HepG2 (cell line): ENCODE measurements around the gene MBLAC1. TPM values are rescaled to one million over a fixed set of nuclear protein-coding genes. Genes with fewer than 3 reads are reported as not detected.

Experiments used
- ELF1 ChIP-seq: sonication (generic); formaldehyde crosslinking; IDR thresholded peaks from 2 replicates; pipeline ENCODE4 v1.4.0; 2020; ENCODE audit warnings: missing genetic modification reagents
- FOSL2 ChIP-seq: sonication (generic); formaldehyde crosslinking; IDR thresholded peaks from 2 replicates; pipeline ENCODE4 v1.4.0; 2020; ENCODE audit warnings: missing genetic modification reagents
- HIC2 ChIP-seq: sonication (generic); formaldehyde crosslinking; IDR thresholded peaks from 2 replicates; pipeline ENCODE4 v1.9.0; 2022; ENCODE audit warnings: low read depth, missing genetic modification reagents
- HOXA7 ChIP-seq: sonication (generic); formaldehyde crosslinking; IDR thresholded peaks from 2 replicates; pipeline ENCODE4 v1.8.1; 2022; ENCODE audit warnings: mild to moderate bottlenecking, missing genetic modification reagents, moderate library complexity
- KDM1A ChIP-seq: IDR thresholded peaks from 2 replicates; pipeline ENCODE4 v1.6.1; 2016; ENCODE audit warnings: missing compliant biosample characterization
- NBN ChIP-seq: fragments of 450-650 bp; conservative IDR thresholded peaks from 2 replicates; pipeline ENCODE4 v1.6.1; 2017
- NFE2L2 ChIP-seq: fragments of 150-350 bp; IDR thresholded peaks from 2 replicates; pipeline ENCODE4 v1.6.1; 2014; ENCODE audit warnings: low read length
- PHF8 ChIP-seq: sonication (generic); formaldehyde crosslinking; IDR thresholded peaks from 2 replicates; pipeline ENCODE4 v1.5.0; 2020; ENCODE audit warnings: missing genetic modification reagents
- RAD21 ChIP-seq: fragments of 450-650 bp; formaldehyde crosslinking; IDR thresholded peaks from 2 replicates; pipeline ENCODE4 v1.5.0; 2020; ENCODE audit warnings: mild to moderate bottlenecking
- SALL1 ChIP-seq: sonication (generic); formaldehyde crosslinking; IDR thresholded peaks from 2 replicates; pipeline ENCODE4 v1.8.0; 2022; ENCODE audit warnings: mild to moderate bottlenecking, missing genetic modification reagents
- STAT5B ChIP-seq: sonication (generic); formaldehyde crosslinking; IDR thresholded peaks from 2 replicates; pipeline ENCODE4 v1.4.0; 2020; ENCODE audit warnings: missing genetic modification reagents
- ZNF251 ChIP-seq: sonication (generic); formaldehyde crosslinking; IDR thresholded peaks from 2 replicates; pipeline ENCODE4 v1.9.0; 2021; ENCODE audit warnings: mild to moderate bottlenecking, missing genetic modification reagents
- ZNF350 ChIP-seq: sonication (generic); formaldehyde crosslinking; IDR thresholded peaks from 2 replicates; pipeline ENCODE4 v1.4.0; 2020; ENCODE audit warnings: mild to moderate bottlenecking, low read depth, missing genetic modification reagents, borderline replicate concordance
- ZNF501 ChIP-seq: sonication (generic); formaldehyde crosslinking; IDR thresholded peaks from 2 replicates; pipeline ENCODE4 v1.5.1; 2020; ENCODE audit warnings: mild to moderate bottlenecking, moderate library complexity, missing genetic modification reagents
- ZNF574 ChIP-seq: sonication (generic); formaldehyde crosslinking; IDR thresholded peaks from 2 replicates; pipeline ENCODE4 v1.4.0; 2020; ENCODE audit warnings: missing genetic modification reagents
- polyA plus RNA-seq, 8 experiments: library from polyadenylated mRNA; depleted of rRNA in 3 of 8; stranded (reverse) in 7 of 8; unstranded in 1 of 8; fragments of >200 nt; fragmentation: Illumina TruSeq in 4 of 8; extraction: Trizol in 4 of 8; gene quantifications; 2 replicates each; pipeline versions ENCODE4 v1.2.1 to v1.2.3, GENCODE V29; 2011 to 2016; ENCODE audit warnings: low read depth in 4 of 8, missing spikeins in 1 of 8, mixed read lengths in 1 of 8; ENCODE audit not compliant: insufficient read depth in 1 of 8
- total RNA-seq, 5 experiments: library from RNA; depleted of rRNA; stranded (reverse); fragments of >200 nt; fragmentation: Illumina TruSeq; extraction: Trizol; gene quantifications; 2 replicates each; pipeline ENCODE4 v1.2.3, GENCODE V29; 2016; ENCODE audit warnings: low read depth in 1 of 5
- TF ChIP-seq, protein P1 (sequence below), 2 experiments: sonication (generic) in 1 of 2; formaldehyde crosslinking in 1 of 2; IDR thresholded peaks; 2 replicates each; pipeline versions ENCODE4 v1.4.0 to v1.6.1; 2018 to 2020; ENCODE audit warnings: missing genetic modification reagents in 2 of 2, borderline replicate concordance in 1 of 2, low read depth in 1 of 2, mild to moderate bottlenecking in 1 of 2, missing biosample characterization in 1 of 2
- TF ChIP-seq, protein P2 (sequence below), 2 experiments: sonication (generic) in 1 of 2; formaldehyde crosslinking in 1 of 2; IDR thresholded peaks; 2 replicates each; pipeline versions ENCODE4 v1.5.1 to v1.6.1; 2011 to 2020; ENCODE audit warnings: borderline replicate concordance in 1 of 2, low read depth in 1 of 2, low read length in 1 of 2, mild to moderate bottlenecking in 1 of 2, missing genetic modification reagents in 1 of 2, moderate library complexity in 1 of 2
- TF ChIP-seq, protein P3 (sequence below): sonication (generic); formaldehyde crosslinking; IDR thresholded peaks from 2 replicates; pipeline ENCODE4 v1.4.0; 2020; ENCODE audit warnings: mild to moderate bottlenecking, missing genetic modification reagents

MBLAC1 gene
- total and polyA plus RNA-seq, 2 of the 13 experiments (the other 11 are each of a cell fraction or from before 2014, with no cell fraction given) = 0.79 to 2.1 TPM

DNA sequence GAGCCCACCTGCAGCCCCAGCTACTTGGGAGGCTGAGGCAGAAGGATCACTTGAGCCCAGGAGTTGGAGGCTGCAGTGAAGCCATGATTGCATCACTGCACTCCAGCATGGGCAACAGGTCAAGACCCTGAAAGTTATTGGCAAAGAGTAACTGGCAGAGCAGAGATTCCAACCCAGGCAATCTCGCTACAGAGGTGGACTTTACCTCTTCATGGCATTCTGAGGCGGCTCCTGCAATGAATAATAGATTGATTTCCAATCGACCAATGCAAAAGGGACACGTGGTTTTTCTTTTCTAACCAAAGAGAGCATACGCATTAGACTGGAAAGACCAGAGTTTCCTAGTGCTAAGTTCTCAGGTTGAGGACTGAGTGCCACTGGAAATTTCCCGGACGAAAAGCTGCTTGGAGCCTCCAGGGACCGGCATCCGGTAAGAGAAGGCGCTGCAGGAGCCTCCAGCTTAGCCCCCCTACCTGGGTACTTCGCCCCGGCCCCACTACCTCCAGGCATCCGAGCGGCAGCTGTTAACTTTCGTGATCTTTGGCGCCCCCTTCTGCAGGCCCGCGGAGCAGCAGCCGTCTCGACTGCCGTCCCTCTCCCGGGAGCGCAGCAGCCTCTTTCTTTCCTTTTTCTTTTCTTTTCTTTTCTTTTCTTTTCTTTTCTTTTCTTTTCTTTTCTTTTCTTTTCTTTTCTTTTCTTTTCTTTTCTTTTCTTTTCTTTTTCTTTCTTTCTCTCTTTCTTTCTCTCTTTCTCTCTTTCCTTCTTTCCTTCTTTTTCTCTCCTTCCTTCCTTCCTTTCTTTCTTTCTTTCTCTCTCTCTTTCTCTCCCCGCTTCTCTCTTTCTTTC is 4.1 kb downstream of the MBLAC1 start (continued):
- TF ChIP-seq HOXA7 (CRISPR knock-in tag) (no peak), NFE2L2 (no peak), SALL1 (CRISPR knock-in tag) (peak; percentile 47; the same call in 1 of the 2 replicates), PHF8 (0 out of 2 replicates have a peak, but pooled peaks have one; percentile 16), KDM1A (CRISPR knock-in tag) (peak; percentile 84; the same call in 1 of the 2 replicates), FOSL2 (CRISPR knock-in tag) (0 out of 2 replicates have a peak, but pooled peaks have one; percentile 4), NBN (no peak), ZNF501 (CRISPR knock-in tag) (peak; percentile 67), HIC2 (no peak), STAT5B (CRISPR knock-in tag) (no peak), ZNF251 (CRISPR knock-in tag) (no peak), ZNF574 (peak; percentile 48), RAD21 (CRISPR knock-in tag) (peak; percentile 81), ZNF350 (CRISPR knock-in tag) (peak; percentile 20; the same call in 1 of the 2 replicates), ELF1 (CRISPR knock-in tag) (no peak)
- TF ChIP-seq, protein P1, sequence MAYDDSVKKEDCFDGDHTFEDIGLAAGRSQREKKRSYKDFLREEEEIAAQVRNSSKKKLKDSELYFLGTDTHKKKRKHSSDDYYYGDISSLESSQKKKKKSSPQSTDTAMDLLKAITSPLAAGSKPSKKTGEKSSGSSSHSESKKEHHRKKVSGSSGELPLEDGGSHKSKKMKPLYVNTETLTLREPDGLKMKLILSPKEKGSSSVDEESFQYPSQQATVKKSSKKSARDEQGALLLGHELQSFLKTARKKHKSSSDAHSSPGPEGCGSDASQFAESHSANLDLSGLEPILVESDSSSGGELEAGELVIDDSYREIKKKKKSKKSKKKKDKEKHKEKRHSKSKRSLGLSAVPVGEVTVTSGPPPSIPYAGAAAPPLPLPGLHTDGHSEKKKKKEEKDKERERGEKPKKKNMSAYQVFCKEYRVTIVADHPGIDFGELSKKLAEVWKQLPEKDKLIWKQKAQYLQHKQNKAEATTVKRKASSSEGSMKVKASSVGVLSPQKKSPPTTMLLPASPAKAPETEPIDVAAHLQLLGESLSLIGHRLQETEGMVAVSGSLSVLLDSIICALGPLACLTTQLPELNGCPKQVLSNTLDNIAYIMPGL (CRISPR knock-in tag; IDR thresholded peaks at IDR 0.05; ENCODE audit: borderline replicate concordance in 1 of 2, low read depth in 1 of 2) = peak; percentile 67 to 77; a peak in 3 of 4 replicates
- TF ChIP-seq, protein P2, sequence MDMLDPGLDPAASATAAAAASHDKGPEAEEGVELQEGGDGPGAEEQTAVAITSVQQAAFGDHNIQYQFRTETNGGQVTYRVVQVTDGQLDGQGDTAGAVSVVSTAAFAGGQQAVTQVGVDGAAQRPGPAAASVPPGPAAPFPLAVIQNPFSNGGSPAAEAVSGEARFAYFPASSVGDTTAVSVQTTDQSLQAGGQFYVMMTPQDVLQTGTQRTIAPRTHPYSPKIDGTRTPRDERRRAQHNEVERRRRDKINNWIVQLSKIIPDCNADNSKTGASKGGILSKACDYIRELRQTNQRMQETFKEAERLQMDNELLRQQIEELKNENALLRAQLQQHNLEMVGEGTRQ (IDR thresholded peaks at IDR 0.05; ENCODE audit: low read depth, low read length) = no peak
- TF ChIP-seq, protein P2 (CRISPR knock-in tag; IDR thresholded peaks at IDR 0.05; ENCODE audit: borderline replicate concordance) = peak; percentile 59; the same call in 1 of the 2 replicates
- TF ChIP-seq, protein P3, sequence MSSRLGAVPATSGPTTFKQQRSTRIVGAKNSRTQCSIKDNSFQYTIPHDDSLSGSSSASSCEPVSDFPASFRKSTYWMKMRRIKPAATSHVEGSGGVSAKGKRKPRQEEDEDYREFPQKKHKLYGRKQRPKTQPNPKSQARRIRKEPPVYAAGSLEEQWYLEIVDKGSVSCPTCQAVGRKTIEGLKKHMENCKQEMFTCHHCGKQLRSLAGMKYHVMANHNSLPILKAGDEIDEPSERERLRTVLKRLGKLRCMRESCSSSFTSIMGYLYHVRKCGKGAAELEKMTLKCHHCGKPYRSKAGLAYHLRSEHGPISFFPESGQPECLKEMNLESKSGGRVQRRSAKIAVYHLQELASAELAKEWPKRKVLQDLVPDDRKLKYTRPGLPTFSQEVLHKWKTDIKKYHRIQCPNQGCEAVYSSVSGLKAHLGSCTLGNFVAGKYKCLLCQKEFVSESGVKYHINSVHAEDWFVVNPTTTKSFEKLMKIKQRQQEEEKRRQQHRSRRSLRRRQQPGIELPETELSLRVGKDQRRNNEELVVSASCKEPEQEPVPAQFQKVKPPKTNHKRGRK (CRISPR knock-in tag) = peak; percentile 98
